ENCODE data around the gene CYP4F12. TPM values are rescaled to one million over a fixed set of nuclear protein-coding genes. Genes with fewer than 3 reads are reported as not detected.

Gene CYP4F12
- total and polyA plus RNA-seq, 2 of the 8 experiments (the other 6 are each of a cell fraction or from before 2014, with no cell fraction given) = not detected

- 77% methylated on average over 5 of the region's 5 CpGs; no CpG with 5 or more reads in 1 of the 2 experiments for WGBS, 2 experiments (ENCODE audit: extremely low coverage in 1 of 2, insufficient coverage in 1 of 2, insufficient read length in 1 of 2, insufficient replicate concordance in 2 of 2, low coverage in 1 of 2, low lambda C conversion rate in 2 of 2, missing lambda C conversion rate in 1 of 2)
- Histone ChIP-seq H3K4me2 (ENCODE audit: insufficient read depth in 1 of 2, low read depth in 2 of 2, low read length in 2 of 2) (no peak overlapping the region), H2AFZ (ENCODE audit: low read length) (no peak overlapping the region), H4K8ac (ENCODE audit: extremely low read depth, insufficient read depth, low read length) (no peak overlapping the region), H4K20me1 (replicated peaks in 1 of 2; ENCODE audit: control insufficient read depth in 1 of 2, insufficient read depth in 2 of 2, low read length in 2 of 2) (no peaks in the 10 kb centered on the region), H3K18ac (ENCODE audit: extremely low read depth, low read length) (no peak overlapping the region), H3K4me1 (replicated peaks in 1 of 4; ENCODE audit: control insufficient read depth in 3 of 4, insufficient read depth in 4 of 4, low read length in 3 of 4) (no peaks in the 10 kb centered on the region), H3K9me3 (ENCODE audit: insufficient read depth in 2 of 2, low read depth in 1 of 2, low read length in 1 of 2) (peaks cover 61 to 90% of the 10 kb centered on the region in 2 experiments), H3K23ac (ENCODE audit: insufficient read length) (no peak overlapping the region), H3K23me2 (ENCODE audit: low read depth, low read length) (no peaks in the 10 kb centered on the region; the same call in 1 of the 2 replicates), H4K5ac (ENCODE audit: insufficient read length, low read depth, low read length) (no peak overlapping the region), H2BK20ac (ENCODE audit: low read length) (no peak overlapping the region), H2BK12ac (ENCODE audit: low read depth, low read length) (no peak overlapping the region), H3K36me3 (ENCODE audit: control insufficient read depth in 2 of 4, insufficient read depth in 4 of 4, low read length in 3 of 4) (no peaks in the 10 kb centered on the region), H3K79me2 (ENCODE audit: control insufficient read depth in 1 of 2, insufficient read depth in 2 of 2, low read length in 2 of 2) (no peaks in the 10 kb centered on the region), H3K27me3 (replicated peaks in 1 of 4; ENCODE audit: control insufficient read depth in 3 of 4, extremely low read depth in 1 of 4, insufficient read depth in 3 of 4, low read length in 3 of 4) (no peaks in the 10 kb centered on the region), H2BK15ac (ENCODE audit: low read length) (no peak overlapping the region), H3K4ac (replicated peaks; ENCODE audit: insufficient read length, low read depth, low read length) (no peak overlapping the region), H3K27ac (ENCODE audit: low read depth, low read length) (no peak overlapping the region), H3K79me1 (ENCODE audit: low read depth, low read length) (no peaks in the 10 kb centered on the region), H3K9ac (replicated peaks in 1 of 4; ENCODE audit: extremely low read depth in 1 of 4, low read depth in 3 of 4, low read length in 3 of 4) (no peak overlapping the region), H2BK5ac (ENCODE audit: low read depth, low read length) (no peak overlapping the region), H2BK120ac (replicated peaks; ENCODE audit: low read depth, low read length) (no peak overlapping the region), H2AK5ac (ENCODE audit: low read depth, low read length) (no peak overlapping the region), H3K14ac (ENCODE audit: insufficient read length) (no peak overlapping the region), H3K4me3 (ENCODE audit: extremely low read depth in 1 of 4, insufficient read depth in 2 of 4, low read depth in 3 of 4, low read length in 4 of 4) (no peak overlapping the region), H3K56ac (replicated peaks; ENCODE audit: insufficient read length, low read depth, low read length) (no peak overlapping the region), H4K91ac (replicated peaks; ENCODE audit: insufficient read length, low read length) (no peak overlapping the region)
- TF ChIP-seq CBX5 (IDR thresholded peaks at IDR 0.05; ENCODE audit: low read depth, low read length) = no peak
- TF ChIP-seq MAX (IDR thresholded peaks at IDR 0.05) = no peak
- TF ChIP-seq JUND (IDR thresholded peaks at IDR 0.05; ENCODE audit: low read length) = no peak
- no peak for TF ChIP-seq HDAC2 (IDR thresholded peaks at IDR 0.05; ENCODE audit: borderline replicate concordance in 1 of 2, low read depth in 2 of 2, low read length in 2 of 2)
- no peak for TF ChIP-seq CBX8 (IDR thresholded peaks at IDR 0.05; ENCODE audit: borderline replicate concordance, low read depth, low read length)
- no peak for TF ChIP-seq NANOG (IDR thresholded peaks at IDR 0.05; ENCODE audit: insufficient read depth, low read depth, low read length, poor library complexity, severe bottlenecking)
- TF ChIP-seq POLR2A (IDR thresholded peaks at IDR 0.05; ENCODE audit: control extremely low read depth in 1 of 2, low read depth in 2 of 2, low read length in 2 of 2) = no peak
- TF ChIP-seq POLR2AphosphoS5 (IDR thresholded peaks at IDR 0.05; ENCODE audit: low read depth, low read length) = no peak
- FAIRE-seq (no peak), DNase-seq (ENCODE audit: low read depth in 1 of 2, low spot score in 2 of 2) (no peak)
- ChIA-PET POLR2A (ENCODE audit: partially characterized antibody) (no interaction called here), CTCF (ENCODE audit: partially characterized antibody) (no interaction called here)
These were observed 1.6 kb upstream of the CYP4F12 start for GRCh38 chr19:15671237-15671821.
